Kidney (tissue), 14 donors: ENCODE results near the gene RAPGEF1. TPM values are rescaled to one million over a fixed set of nuclear protein-coding genes. Genes with fewer than 3 reads are reported as not detected.

ENCODE experiments used
- DNase-seq, 5 donors: peaks; one replicate each; pipeline ENCODE4 v3.0.0-alpha.2; 2013 to 2020
- FAIRE-seq: peaks from 2 replicates; lab custom pipeline; 2012; peaks lifted over from hg19 to GRCh38; lab: Jason Lieb, UNC
- H3K27ac ChIP-seq, 2 donors: one replicate each; pipeline ENCODE4 v1.7.0; 2013; ENCODE audit warnings: low read depth in 2 of 2, low read length in 2 of 2, inconsistent platforms in 1 of 2
- H3K27me3 ChIP-seq: one replicate; pipeline ENCODE4 v1.7.1; 2013; ENCODE audit warnings: low read length, inconsistent platforms; ENCODE audit not compliant: control insufficient read depth, insufficient read depth
- H3K36me3 ChIP-seq, 3 donors: one replicate each; pipeline versions ENCODE4 v1.7.0 to v1.7.1; 2013; ENCODE audit warnings: low read length in 3 of 3, control low read depth in 1 of 3, inconsistent platforms in 1 of 3; ENCODE audit not compliant: insufficient read depth in 3 of 3, control insufficient read depth in 2 of 3
- H3K4me1 ChIP-seq, 3 donors: one replicate each; pipeline versions ENCODE4 v1.7.0 to v1.7.1; 2013; ENCODE audit warnings: low read length in 3 of 3, inconsistent platforms in 1 of 3, low read depth in 1 of 3; ENCODE audit not compliant: control insufficient read depth in 2 of 3, insufficient read depth in 2 of 3
- H3K4me3 ChIP-seq, 3 donors: one replicate each; pipeline versions ENCODE4 v1.7.0 to v1.8.1; 2013; ENCODE audit warnings: low read length in 3 of 3, control low read depth in 1 of 3, inconsistent platforms in 1 of 3
- H3K9ac ChIP-seq, 3 donors: one replicate each; pipeline versions ENCODE4 v1.7.0 to v1.7.1; 2013; ENCODE audit warnings: low read length in 3 of 3, control low read depth in 1 of 3, inconsistent platforms in 1 of 3
- H3K9me3 ChIP-seq, 3 donors: one replicate each; pipeline versions ENCODE4 v1.7.0 to v1.7.1; 2013; ENCODE audit warnings: low read length in 3 of 3, control low read depth in 1 of 3, inconsistent platforms in 1 of 3; ENCODE audit not compliant: control insufficient read depth in 2 of 3, insufficient read depth in 1 of 3
- CTCF ChIP-seq: IDR thresholded peaks from 3 replicates; pipeline ENCODE4 v1.5.1; 2012; ENCODE audit warnings: mild to moderate bottlenecking, moderate library complexity, borderline replicate concordance; ENCODE audit not compliant: insufficient read depth; ENCODE audit errors: extremely low read depth
- intact Hi-C: fragments of 100-400 bp; cut with DNase I; formaldehyde crosslinking; loops from one replicate; pipeline ENCODE4 v1.11.1; 2022
- polyA plus RNA-seq: library from polyadenylated mRNA; stranded (reverse); fragments of 350-450 nt; fragmentation: Illumina TruSeq; extraction: RNeasy Lipid Tissue Mini Kit (QIAGEN cat#74804); gene quantifications from one replicate; pipeline ENCODE4 v1.2.3, GENCODE V29; 2014; ENCODE audit warnings: low read depth, low replicate concordance; ENCODE audit not compliant: insufficient read depth
- total RNA-seq: library from RNA; stranded (reverse); fragmentation: NEBNext Ultra II Directional; extraction: Animal tissue kit (Norgen Biotek cat#: 25700); gene quantifications from one replicate; pipeline ENCODE4 v1.2.1, GENCODE V29; 2021
- donor health status: control.
- donor health status: control.
- donor health status: control.
- donor health status: control.
- donor health status: control.
- donor health status: DM: yes; HTN: yes; CAD: no.
- donor health status: Normal renal cell carcinoma (clear cell type).

The RAPGEF1 gene
- total and polyA plus RNA-seq, 2 donors from 2014 or later = 15.5 to 79.7 TPM

GRCh38 chr9:131631306-131631705 is 108.6 kb downstream of the RAPGEF1 start:
- DNase-seq (no peak), FAIRE-seq (no peak)
- Histone ChIP-seq H3K9ac (no peak overlapping the region), H3K27ac (no peak overlapping the region), H3K4me3 (no peak overlapping the region), H3K4me1 (peaks cover 0 to 12% (median 8%) of the 10 kb centered on the region in 3 donors), H3K9me3 (no peaks in the 10 kb centered on the region), H3K27me3 (no peaks in the 10 kb centered on the region), H3K36me3 (peaks cover 0 to 5% (median 0%) of the 10 kb centered on the region in 3 donors)
- intact Hi-C loops = no loop called here
- no peak for TF ChIP-seq CTCF

- TF ChIP-seq CTCF = no peak
- intact Hi-C loops = no loop called here
- peaks cover 0 to 12% (median 6%) of the 10 kb centered on the region in 3 donors for H3K4me1 ChIP-seq
- no peak overlapping the region for H3K9ac ChIP-seq
- DNase-seq (no peak), FAIRE-seq (no peak)
- no peak overlapping the region for H3K27ac ChIP-seq
- no peaks in the 10 kb centered on the region for H3K9me3 ChIP-seq
- no peak overlapping the region for H3K4me3 ChIP-seq
- peaks cover 0 to 13% (median 8%) of the 10 kb centered on the region in 3 donors for H3K36me3 ChIP-seq
- H3K27me3 ChIP-seq = no peaks in the 10 kb centered on the region
Measured at GRCh38 chr9:131630205-131630831, 109.6 kb downstream of the RAPGEF1 start.

DNA sequence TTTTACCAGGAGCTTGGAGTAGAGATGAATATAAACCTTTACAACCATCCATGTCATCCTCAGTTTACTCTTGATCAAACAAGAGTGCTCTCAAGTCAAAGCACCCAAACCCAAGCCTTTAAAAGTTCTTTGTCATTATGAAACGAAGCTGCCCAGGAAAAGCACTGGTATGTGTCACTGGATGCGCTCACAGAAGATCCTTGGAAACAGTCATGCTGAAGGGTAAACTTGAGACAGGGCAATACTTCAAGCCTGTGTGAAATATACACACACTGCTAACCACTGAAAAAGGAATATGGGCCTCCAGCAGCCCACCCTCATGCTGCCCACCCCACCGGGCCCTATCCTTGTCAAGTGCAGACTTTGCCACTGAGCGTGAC is 110.1 kb downstream of the RAPGEF1 start:
- Histone ChIP-seq H3K4me3 (no peak overlapping the region), H3K9ac (no peak overlapping the region), H3K27me3 (no peaks in the 10 kb centered on the region), H3K27ac (no peak overlapping the region), H3K9me3 (no peaks in the 10 kb centered on the region), H3K36me3 (peaks cover 0 to 14% (median 13%) of the 10 kb centered on the region in 3 donors), H3K4me1 (peaks cover 0 to 8% (median 3%) of the 10 kb centered on the region in 3 donors)
- intact Hi-C loops = no loop called here
- FAIRE-seq (no peak), DNase-seq (no peak)
- no peak for TF ChIP-seq CTCF

DNA sequence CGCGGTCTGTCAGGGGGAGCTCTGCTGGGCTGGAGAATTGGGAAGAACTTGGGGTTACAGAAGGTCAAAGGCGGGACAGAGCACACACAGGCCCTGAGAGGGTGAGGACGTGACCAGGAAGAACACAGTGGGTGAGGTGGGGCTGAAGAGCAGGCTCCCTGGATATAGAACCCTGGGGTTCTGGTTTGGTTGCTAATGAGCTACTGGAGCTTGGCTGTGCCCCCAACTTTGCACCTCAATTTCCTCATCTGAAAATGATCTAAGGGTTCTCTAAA is 110.7 kb downstream of the RAPGEF1 start:
- DNase-seq = no peak
- FAIRE-seq = no peak
- H3K9me3 ChIP-seq = no peaks in the 10 kb centered on the region
- peaks cover 0 to 16% (median 14%) of the 10 kb centered on the region in 3 donors for H3K36me3 ChIP-seq
- H3K4me3 ChIP-seq = no peak overlapping the region
- H3K27ac ChIP-seq = no peak overlapping the region
- H3K9ac ChIP-seq = no peak overlapping the region
- TF ChIP-seq CTCF = no peak
- peaks cover 0 to 7% (median 5%) of the 10 kb centered on the region in 3 donors for H3K4me1 ChIP-seq
- H3K27me3 ChIP-seq = no peaks in the 10 kb centered on the region
- intact Hi-C loops = no loop called here
